EL (cell line): ENCODE measurements around the gene PCDH9.
"Not testable (repeated sequence)": the region's sequence is repeated elsewhere in the genome, so short reads cannot be mapped to it uniquely, and the experiment has no call there.

Experiments used
- DNase-seq: peaks from one replicate; pipeline ENCODE4 v3.0.0-alpha.2; 2016

PCDH9 gene

DNA sequence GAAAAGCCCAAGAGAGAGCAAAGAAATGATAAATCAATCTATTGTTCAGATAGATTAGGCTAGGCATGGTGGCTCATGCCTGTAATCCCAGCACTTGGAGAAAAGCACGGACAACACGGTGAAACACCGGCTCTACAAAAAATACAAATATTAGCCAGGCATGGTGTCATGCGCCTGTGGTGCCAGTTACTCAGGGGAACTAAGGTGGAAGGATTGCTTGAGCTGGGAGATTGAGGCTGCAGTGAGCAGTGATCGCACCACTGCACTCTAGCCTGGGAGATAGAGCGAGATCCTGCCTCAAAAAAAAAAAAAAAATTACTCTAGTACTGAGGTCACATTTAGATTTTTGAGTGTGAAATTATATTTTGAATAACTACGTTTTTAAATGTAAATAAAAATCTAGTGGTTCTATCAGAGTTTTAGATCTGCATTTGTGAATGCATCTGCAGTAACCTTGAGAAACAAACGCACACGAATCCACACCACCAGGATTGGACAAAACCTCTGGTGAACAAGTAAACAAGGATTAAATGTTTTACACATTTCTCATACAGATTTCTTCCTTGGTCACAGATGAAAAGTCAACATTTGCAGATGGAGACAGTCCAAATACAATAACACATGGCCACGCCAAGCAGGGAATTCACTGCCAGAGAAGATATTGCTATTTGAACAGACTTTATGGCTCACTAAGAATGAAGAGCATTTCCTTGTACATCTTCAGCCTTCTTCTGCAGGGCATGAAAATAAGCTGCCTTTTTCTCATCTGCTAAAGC lies 917.6 kb downstream of the PCDH9 start:
- DNase-seq = peak; percentile 67

DNA sequence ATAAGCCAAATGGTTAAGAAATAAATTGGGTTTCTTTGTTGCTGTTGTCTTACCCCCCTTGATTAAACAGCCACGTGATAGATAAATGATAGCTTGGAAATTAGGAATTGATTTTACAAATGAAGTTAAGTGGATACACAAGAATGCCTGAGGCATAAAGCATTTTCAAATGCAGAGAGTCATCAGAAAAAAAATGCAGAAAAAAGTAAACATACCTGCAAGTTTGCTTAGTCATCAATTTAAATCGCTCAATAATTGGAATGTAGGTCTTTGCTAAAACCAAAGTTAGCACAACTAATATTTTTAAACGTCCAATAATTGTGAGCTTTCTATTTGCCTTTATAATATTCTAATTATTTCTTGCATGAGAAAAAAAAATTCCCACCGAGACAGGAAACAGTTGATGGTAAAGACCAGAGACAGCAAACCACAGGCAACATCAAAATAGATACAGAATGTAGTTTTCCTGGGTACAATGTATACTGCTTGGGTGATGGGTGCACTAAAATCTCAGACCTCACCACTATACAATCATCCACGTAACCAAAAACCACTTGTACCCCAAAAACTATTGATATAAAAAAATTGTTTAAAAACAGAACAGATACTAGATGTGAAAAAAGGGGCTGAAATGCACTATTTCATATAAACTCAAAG lies 924.0 kb downstream of the PCDH9 start:
- no peak for DNase-seq

GRCh38 chr13:66301482-66301881 lies 928.7 kb downstream of the PCDH9 start:
- no peak for DNase-seq

- no peak for DNase-seq
These were observed 929.1 kb downstream of the PCDH9 start for GRCh38 chr13:66301006-66301405.

GRCh38 chr13:66296875-66297274 lies 933.3 kb downstream of the PCDH9 start:
- no peak for DNase-seq

- no peak for DNase-seq
These were observed 933.8 kb downstream of the PCDH9 start for GRCh38 chr13:66296328-66296727.

DNA sequence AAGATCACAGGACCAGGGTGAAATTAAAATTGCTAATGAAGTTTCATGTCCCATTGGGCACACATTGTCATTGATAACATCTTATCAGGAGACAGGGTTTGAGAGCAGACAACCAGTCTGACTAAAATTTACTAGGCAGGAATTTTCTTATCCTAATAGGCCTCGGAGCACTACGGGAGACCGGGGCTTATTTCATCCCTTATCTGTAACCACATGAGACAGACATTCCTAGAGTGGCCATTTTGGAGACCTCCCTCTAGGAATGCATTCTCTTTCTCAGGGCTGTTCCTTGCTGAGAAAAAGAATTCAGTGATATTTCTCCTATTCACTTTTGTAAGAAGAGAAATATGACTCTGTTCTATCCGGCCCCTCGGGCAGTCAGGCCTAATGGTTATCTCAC lies 943.3 kb downstream of the PCDH9 start:
- not testable (repeated sequence) for DNase-seq

DNA sequence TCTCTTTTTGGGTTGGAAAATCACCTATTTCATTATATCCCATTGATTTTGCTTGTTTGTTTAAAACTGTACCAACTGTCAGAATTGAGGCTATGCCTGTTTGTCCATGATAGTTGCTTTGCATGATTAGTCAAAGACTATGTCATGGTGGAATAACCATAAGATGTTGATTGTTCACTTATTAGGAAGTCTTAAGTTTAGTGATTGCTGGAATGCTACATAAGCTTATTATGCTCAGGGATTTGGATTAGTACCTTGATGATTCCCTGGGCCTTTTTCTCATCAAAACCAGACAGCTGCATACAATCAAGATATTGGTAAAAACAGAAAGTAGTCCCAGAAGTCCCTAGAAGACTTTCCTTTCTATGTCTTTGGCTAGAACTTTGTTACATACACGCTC lies 954.7 kb downstream of the PCDH9 start:
- no peak for DNase-seq

GRCh38 chr13:66273011-66273410 lies 957.1 kb downstream of the PCDH9 start:
- DNase-seq = no peak

- DNase-seq = no peak
These were observed 963.4 kb downstream of the PCDH9 start for GRCh38 chr13:66266761-66267160.

- DNase-seq = no peak
These were observed 963.8 kb downstream of the PCDH9 start for GRCh38 chr13:66266348-66266747.

DNA sequence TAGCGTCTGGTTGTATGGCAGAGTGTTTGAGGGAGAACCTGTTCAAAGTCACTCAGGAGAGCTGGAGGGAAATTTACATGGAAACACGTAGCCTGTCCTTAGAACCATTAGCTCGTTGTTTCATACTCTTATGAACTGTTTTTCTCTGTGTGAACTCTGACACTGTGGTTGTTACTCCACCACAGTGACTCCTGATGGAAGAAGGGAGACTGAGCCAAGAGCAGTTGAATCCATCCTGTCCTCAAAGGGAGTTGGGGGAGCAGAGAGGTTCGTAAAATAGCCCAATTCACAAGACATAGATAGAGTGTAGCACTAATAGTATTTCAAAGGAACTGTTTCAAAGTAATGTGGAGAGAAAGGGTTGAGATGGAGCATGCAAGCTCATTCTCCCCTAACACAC lies 964.8 kb downstream of the PCDH9 start:
- no peak for DNase-seq

DNA sequence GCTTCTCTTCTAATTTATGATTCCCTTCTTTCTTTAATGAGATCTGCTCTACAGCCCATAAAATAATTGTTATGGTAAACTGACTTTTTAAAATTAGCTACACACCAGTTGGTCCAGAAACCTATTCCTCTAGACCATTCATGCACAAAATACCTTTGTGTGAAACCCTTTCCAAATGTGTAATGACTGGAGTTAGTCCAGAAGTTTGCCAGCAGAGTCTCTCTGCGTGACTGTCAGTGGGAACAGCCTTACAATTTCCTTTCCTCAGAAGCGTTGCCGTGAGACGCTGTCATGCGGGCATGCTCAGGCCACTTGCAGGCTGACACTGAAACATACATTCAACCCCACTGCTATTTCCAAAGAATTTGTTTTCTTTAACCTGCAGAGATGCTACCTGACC lies 965.2 kb downstream of the PCDH9 start:
- DNase-seq = no peak

DNA sequence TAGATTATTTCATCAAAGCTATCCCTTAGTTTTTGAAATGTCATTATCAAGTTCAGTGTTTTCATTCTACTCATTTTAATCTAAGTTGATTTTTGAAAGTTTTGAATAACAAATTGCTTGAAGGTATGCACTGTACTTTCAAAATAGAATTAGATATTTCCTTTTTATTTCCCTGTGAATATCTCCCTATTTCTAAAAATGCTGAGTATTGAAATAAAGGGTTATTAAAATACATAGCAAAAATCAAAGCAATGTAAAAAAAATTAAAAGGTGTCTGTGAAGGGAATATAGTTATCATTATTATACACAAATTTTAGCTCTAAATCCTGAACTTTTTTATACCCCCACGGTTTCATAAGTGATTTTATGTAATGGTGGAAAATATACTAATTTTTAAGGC lies 967.8 kb downstream of the PCDH9 start:
- DNase-seq = no peak

DNA sequence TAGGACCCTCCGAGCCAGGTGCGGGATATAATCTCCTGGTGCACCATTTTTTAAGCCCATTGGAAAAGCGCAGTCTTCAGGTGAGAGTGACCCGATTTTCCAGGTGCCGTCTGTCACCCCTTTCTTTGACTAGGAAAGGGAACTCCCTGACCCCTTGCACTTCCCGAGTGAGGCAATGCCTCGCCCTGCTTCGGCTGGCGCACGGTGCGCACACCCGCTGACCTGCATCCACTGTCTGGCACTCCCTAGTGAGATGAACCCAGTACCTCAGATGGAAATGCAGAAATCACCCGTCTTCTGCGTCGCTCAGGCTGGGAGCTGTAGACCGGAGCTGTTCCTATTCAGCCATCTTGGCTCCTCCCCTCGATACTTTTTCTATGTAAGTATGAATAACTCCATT lies 970.7 kb downstream of the PCDH9 start:
- not testable (repeated sequence) for DNase-seq
